Immature natural killer cell (primary cell): ENCODE results near the gene BCL2L15. TPM values are rescaled to one million over a fixed set of nuclear protein-coding genes. Genes with fewer than 3 reads are reported as not detected.

Experiments
- DNase-seq, 3 donors: peaks; one replicate each; pipeline ENCODE4 v3.0.0; 2022; ENCODE audit warnings: mixed read lengths in 1 of 3
- H3K27ac Mint-ChIP-seq, 6 donors: one replicate each; pipeline ENCODE4 v1.8.0; 2020; ENCODE audit warnings: mixed read lengths in 6 of 6, mild to moderate bottlenecking in 5 of 6, inconsistent platforms in 4 of 6, moderate library complexity in 3 of 6
- H3K27me3 Mint-ChIP-seq, 3 donors: one replicate each; pipeline ENCODE4 v1.8.0; 2020 to 2021; ENCODE audit warnings: low read depth in 3 of 3, mild to moderate bottlenecking in 3 of 3, mixed read lengths in 3 of 3, moderate library complexity in 3 of 3, inconsistent platforms in 1 of 3
- H3K36me3 Mint-ChIP-seq, 3 donors: one replicate each; pipeline ENCODE4 v1.8.0; 2020; ENCODE audit warnings: mixed read lengths in 3 of 3, inconsistent platforms in 2 of 3, mild to moderate bottlenecking in 2 of 3
- H3K4me1 Mint-ChIP-seq, 2 donors: one replicate each; pipeline ENCODE4 v1.8.0; 2020; ENCODE audit warnings: inconsistent platforms in 2 of 2, mild to moderate bottlenecking in 2 of 2, mixed read lengths in 2 of 2, moderate library complexity in 1 of 2
- H3K4me3 Mint-ChIP-seq, 5 donors: one replicate each; pipeline ENCODE4 v1.8.0; 2020; ENCODE audit warnings: mild to moderate bottlenecking in 5 of 5, mixed read lengths in 5 of 5, inconsistent platforms in 3 of 5, moderate library complexity in 3 of 5
- H3K9me3 Mint-ChIP-seq, 6 donors: one replicate each; pipeline ENCODE4 v1.8.0; 2020; ENCODE audit warnings: mild to moderate bottlenecking in 6 of 6, mixed read lengths in 6 of 6, inconsistent platforms in 4 of 6, moderate library complexity in 3 of 6
- polyA plus RNA-seq, 3 donors: library from polyadenylated mRNA; unstranded; fragments of 300-500 nt; fragmentation: Illumina TruSeq; gene quantifications; one replicate each; pipeline ENCODE4 v1.2.3, GENCODE V29; 2021

The BCL2L15 gene
- polyA plus RNA-seq, 3 donors from 2014 or later: 0.11 TPM; not detected in 2

DNA sequence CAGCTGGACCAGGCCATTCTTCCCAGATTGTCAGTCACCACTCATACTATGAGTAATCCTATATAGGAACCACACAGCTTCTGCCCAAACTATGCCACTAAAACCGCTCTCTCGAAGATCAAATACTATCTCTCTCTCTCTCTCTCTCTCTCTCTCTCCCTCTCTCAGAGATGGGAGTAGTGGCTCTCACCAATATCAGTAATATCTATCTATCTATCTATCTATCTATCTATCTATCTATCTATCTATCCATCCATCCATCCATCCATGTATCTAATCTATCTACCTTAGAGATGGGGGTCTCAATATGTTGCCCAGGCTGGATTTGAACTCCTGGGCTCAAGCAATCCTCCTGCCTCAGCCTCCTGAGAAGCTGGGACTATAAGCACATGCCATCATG is 37.1 kb upstream of the BCL2L15 start:
- no peak for DNase-seq
- Mint-ChIP-seq H3K9me3 (no peaks in the 10 kb centered on the region), H3K4me3 (no peak overlapping the region), H3K27me3 (peaks cover 7 to 12% (median 10%) of the 10 kb centered on the region in 3 donors), H3K36me3 (no peaks in the 10 kb centered on the region), H3K27ac (no peak overlapping the region), H3K4me1 (peaks cover 17% of the 10 kb centered on the region in 2 donors)

DNA sequence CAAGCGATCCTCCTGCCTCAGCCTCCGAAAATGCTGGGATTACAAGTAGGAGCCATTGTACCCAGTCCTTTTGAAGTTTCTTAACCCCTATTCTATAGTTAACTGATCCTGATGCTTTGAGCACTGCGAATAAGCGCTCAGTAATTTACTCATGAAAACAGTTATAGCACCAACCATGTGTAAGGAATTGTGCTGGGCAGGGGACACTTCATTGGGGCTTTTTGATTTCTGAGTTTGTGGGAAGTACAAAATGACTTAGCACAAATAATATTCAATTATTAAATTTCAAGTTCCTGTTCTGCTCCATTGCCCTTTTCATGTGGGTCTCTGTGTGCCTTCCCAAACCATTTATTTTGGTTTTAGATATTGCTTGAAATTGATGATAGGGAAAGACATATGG is 35.6 kb upstream of the BCL2L15 start:
- no peak for DNase-seq
- Mint-ChIP-seq H3K27me3 (peaks cover 0 to 6% (median 4%) of the 10 kb centered on the region in 3 donors), H3K4me3 (no peak overlapping the region), H3K9me3 (no peaks in the 10 kb centered on the region), H3K36me3 (no peaks in the 10 kb centered on the region), H3K4me1 (peaks cover 3 to 5% of the 10 kb centered on the region in 2 donors), H3K27ac (no peak overlapping the region)

DNA sequence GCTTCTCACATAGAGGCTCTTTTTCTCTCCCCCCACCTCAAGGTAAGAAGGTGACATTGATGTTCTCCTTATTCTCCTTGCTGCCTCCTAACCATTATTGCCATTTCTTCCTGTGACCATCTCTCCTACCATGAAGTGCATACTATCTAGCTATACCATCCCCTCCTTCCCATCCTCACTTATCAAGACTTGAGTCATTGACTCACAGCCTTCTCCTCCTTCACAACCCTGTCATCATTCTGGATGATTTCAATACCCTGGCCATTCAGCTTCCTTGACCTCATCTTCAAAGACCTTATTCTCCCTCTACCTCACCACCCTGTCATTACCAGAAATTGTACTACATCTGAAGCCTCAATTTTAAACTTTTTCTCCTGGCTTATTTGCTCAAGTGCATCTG is 30.9 kb upstream of the BCL2L15 start:
- peaks cover 0 to 4% (median 0%) of the 10 kb centered on the region in 3 donors for H3K27me3 Mint-ChIP-seq

DNA sequence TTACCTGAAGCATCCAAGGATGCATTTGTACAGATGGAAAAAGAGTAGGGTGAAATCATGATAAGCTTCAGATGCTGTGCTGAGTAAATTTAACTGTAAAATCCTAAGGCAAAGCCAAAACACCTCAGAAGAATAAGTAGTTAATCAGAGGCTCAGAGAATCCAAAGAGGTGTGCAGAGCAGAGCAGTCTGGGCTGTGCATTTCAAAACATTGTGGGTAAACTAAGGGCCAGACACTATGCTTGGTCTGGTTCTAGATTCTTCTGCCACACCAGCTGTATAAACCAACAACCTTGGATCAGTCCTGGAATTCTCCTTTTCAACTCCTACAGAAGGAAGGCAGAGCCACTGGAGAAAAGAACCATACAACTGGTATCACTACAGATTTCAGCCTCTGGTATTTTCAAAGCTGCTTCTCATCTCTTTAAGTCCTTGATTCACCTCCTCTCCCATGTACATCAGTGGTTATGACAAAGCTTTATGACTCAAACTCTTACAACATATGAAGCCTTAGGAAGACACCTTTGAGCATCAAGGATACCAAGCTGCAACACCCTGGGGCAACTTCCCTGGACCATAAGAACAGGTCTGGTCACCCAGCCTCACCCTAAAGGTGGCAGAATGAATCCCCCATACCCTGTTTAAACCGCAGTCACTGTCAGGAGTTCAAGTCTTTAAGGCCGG is 30.2 kb upstream of the BCL2L15 start:
- Mint-ChIP-seq H3K4me1 (no peaks in the 10 kb centered on the region), H3K27me3 (peaks cover 0 to 3% (median 0%) of the 10 kb centered on the region in 3 donors), H3K27ac (no peak overlapping the region), H3K4me3 (no peak overlapping the region), H3K36me3 (peaks cover 0 to 12% (median under 1%) of the 10 kb centered on the region in 3 donors), H3K9me3 (no peaks in the 10 kb centered on the region)
- DNase-seq: no peak

More for the DNA sequence above, 30.9 kb upstream of the BCL2L15 start:
- H3K4me1 Mint-ChIP-seq: no peaks in the 10 kb centered on the region
- H3K36me3 Mint-ChIP-seq: peaks cover 0 to 5% (median 0%) of the 10 kb centered on the region in 3 donors
- H3K4me3 Mint-ChIP-seq: no peak overlapping the region
- no peak for DNase-seq
- H3K9me3 Mint-ChIP-seq: no peaks in the 10 kb centered on the region
- no peak overlapping the region for H3K27ac Mint-ChIP-seq

DNA sequence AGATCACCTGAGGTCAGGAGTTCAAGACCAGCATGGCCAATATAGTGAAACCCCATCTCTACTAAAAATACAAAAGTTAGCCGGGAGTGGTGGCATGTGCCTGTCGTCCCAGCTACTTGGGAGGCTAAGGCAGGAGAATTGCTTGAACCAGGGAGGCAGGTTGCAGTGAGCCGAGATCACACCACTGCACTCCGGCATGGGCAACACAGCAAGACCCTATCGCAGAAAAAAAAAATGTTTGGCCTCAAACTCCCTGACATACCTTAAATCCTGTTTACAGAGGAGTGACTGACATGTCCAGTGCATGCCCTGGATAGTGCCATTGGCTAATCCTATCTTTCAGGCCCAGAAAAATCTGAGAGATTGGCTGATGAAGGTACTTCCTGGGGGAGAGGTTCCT is 29.6 kb upstream of the BCL2L15 start:
- no peaks in the 10 kb centered on the region for H3K4me1 Mint-ChIP-seq
- H3K9me3 Mint-ChIP-seq: no peaks in the 10 kb centered on the region
- no peak for DNase-seq
- no peak overlapping the region for H3K4me3 Mint-ChIP-seq
- peaks cover 0 to 13% (median 3%) of the 10 kb centered on the region in 3 donors for H3K36me3 Mint-ChIP-seq
- H3K27ac Mint-ChIP-seq: no peak overlapping the region
- peaks cover 0 to 1% (median 0%) of the 10 kb centered on the region in 3 donors for H3K27me3 Mint-ChIP-seq

DNA sequence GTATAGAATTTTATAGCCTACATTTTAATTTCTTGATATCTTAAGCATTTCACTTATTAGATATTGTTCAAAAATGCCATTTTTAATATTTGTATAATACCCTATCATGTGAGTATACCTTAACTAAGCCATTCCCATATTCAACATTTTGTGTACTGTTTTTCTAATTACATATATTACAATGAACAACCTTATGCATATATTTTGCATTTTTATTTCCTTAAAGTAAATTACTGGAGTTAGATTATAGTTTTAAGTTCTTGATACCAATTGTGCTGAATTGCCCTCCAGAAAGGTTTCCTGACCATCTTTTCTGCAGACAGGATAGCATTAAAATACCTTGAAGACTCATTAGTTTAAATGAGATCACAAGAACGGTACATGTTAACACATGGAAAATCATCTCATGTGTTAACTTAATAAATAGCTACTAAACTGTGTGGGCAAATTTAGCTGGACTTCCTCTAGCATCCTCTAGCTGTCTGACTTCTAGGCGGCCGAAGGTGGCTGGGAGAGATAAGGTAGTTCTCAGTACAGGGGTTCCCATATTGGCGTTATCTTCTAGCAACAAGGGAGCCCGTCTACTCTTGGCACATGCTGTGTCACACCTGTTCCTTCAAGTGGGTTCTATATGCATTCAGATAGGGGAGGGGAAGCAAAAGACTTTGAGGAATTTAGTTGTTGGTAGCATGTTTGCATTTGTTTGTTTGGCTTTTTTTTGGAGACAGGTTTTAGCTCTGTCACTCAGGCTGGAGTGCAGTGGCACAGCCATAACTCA is 26.7 kb upstream of the BCL2L15 start:
- H3K4me3 Mint-ChIP-seq: no peak overlapping the region
- no peaks in the 10 kb centered on the region for H3K9me3 Mint-ChIP-seq
- H3K4me1 Mint-ChIP-seq: no peaks in the 10 kb centered on the region
- H3K27me3 Mint-ChIP-seq: no peaks in the 10 kb centered on the region
- H3K36me3 Mint-ChIP-seq: peaks cover 5 to 31% (median 13%) of the 10 kb centered on the region in 3 donors
- DNase-seq: no peak
- no peak overlapping the region for H3K27ac Mint-ChIP-seq

DNA sequence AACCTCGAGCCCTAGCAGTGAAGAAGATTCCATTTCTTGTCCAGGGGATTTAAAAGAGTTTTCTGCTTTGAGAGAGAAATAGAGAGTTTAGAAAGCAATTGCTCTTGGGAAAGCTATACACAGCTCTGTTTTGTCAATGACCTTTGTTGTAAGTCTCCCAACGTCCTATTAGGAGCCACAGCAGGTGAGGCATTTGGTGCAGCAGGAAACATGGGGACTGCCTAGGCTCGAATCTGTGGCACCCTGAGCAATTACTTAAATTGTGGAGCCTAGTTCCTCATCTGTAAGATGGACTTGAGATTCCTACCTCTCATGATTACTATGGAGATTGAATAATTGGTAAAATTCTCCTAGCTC is 25.9 kb upstream of the BCL2L15 start:
- no peaks in the 10 kb centered on the region for H3K27me3 Mint-ChIP-seq
- H3K36me3 Mint-ChIP-seq: peaks cover 12 to 39% (median 19%) of the 10 kb centered on the region in 3 donors
- no peak overlapping the region for H3K27ac Mint-ChIP-seq
- H3K4me3 Mint-ChIP-seq: no peak overlapping the region
- no peaks in the 10 kb centered on the region for H3K9me3 Mint-ChIP-seq
- DNase-seq: no peak
- peaks cover 0 to 7% of the 10 kb centered on the region in 2 donors for H3K4me1 Mint-ChIP-seq

DNA sequence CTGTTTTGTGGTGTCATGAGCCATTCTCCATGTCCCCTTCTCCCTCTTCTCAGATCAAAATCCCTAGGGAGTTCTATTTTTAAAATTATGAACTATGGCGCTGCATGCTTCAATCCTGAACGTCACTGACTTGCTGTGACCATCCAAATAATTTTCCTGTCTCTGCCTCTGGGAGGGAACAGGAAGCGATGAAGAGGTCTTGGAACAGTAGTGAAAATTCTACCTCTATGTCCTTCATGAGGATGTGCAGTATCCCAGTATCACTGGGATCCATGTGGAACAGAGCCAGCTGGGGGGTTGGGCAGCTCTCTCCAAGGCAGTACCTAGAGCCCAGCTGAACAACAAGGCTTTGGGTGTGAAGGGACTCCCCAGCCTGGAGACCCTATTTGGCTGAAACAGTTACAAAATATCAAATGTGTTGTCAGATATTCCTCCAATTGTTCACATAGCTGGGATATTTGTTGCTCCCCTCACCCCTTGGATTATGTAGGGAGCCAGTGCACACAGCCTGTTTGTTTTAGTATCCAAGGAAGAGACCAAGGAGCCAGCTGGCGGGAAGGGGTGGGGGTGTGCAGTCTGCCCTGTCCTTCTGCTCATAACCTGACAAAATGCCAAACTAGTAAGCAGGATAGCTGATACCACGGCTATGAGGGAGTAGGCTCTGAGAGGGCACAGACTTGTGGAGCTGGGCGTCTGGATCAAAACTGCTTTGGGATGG is 25.4 kb upstream of the BCL2L15 start:
- no peaks in the 10 kb centered on the region for H3K27me3 Mint-ChIP-seq
- no peak overlapping the region for H3K27ac Mint-ChIP-seq
- peaks cover 0 to 12% of the 10 kb centered on the region in 2 donors for H3K4me1 Mint-ChIP-seq
- H3K4me3 Mint-ChIP-seq: no peak overlapping the region
- peaks cover 12 to 45% (median 19%) of the 10 kb centered on the region in 3 donors for H3K36me3 Mint-ChIP-seq
- H3K9me3 Mint-ChIP-seq: no peaks in the 10 kb centered on the region
- no peak for DNase-seq

DNA sequence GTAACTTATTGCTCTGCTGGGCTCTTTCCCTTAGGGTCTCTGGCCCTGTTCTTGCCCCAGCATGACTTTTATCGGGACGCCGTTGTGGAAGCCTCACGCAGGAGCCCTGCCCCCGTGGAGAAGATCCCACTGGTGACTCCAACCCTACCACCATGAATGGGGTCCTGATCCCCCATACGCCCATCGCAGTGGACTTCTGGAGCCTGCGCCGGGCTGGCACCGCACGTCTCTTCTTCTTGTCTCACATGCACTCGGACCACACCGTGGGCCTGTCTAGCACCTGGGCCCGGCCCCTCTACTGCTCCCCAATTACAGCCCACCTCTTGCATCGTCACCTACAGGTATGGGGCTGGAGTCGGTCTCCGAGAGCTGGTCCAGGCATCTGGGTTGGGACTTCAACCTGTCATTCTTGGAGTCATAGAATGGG is 18.1 kb upstream of the BCL2L15 start:
- no peak for DNase-seq
- Mint-ChIP-seq H3K27me3 (peaks cover 5 to 18% (median 7%) of the 10 kb centered on the region in 3 donors), H3K4me1 (peaks cover 58% of the 10 kb centered on the region in 2 donors), H3K36me3 (peaks cover 14 to 34% (median 15%) of the 10 kb centered on the region in 3 donors), H3K9me3 (no peaks in the 10 kb centered on the region), H3K4me3 (peak overlapping the region; percentile 91 to 100 (median 99)), H3K27ac (peak overlapping the region; percentile 98 to 100 (median 100))

DNA sequence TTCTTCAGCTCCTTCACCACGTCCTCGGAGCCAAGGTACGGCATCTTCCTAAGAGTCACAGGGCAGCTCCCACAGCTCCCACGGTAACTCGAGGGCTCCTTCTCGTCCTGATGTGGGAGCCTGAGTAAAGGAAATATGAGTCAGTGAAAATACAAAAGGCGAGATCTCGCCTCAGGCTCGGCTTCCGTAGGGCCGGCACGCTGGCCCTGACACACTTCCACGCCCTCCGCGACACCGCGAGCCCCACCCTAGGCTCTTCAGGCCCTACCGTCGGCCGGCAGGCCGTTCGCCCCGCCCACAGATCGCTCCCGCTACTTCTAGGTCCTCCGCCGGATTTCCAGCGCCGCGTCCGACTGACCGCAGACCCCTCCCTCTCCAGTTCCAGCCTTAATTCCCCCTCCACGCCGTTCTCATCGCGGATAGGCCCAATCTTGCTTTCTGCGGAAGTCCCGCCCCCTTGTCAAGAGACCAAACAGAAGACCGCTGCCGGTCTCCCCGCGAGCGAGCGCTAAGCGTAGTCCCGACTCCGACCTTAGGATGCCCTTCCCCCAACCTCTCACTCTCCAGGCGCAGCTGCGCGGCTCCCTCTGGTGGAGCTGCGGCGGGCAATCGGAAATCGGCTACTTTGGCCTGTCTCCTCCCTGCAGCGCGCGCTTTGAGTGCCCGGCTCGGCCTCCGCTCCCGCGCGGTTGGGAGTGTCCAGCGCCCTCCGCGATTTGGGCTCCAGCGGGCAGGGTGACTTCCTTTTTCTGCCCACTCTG is 17.5 kb upstream of the BCL2L15 start, which contains the start of the genes AP4B1 and DCLRE1B:
Gene AP4B1 (minus strand): TSS at position 126 of the 761 bp plus-strand sequence. CDS start 82 bp downstream, at position 44.
Gene DCLRE1B (plus strand): TSS at position 653 of the 761 bp plus-strand sequence. CDS start 261 bp downstream, outside the sequence.
- peak; percentile 98 to 99 (median 99) for DNase-seq
- peaks cover 58 to 64% of the 10 kb centered on the region in 2 donors for H3K4me1 Mint-ChIP-seq
- H3K9me3 Mint-ChIP-seq: no peaks in the 10 kb centered on the region
- peak within 1 kb of the TSS; percentile 91 to 100 (median 99) for H3K4me3 Mint-ChIP-seq
- H3K36me3 Mint-ChIP-seq: peaks cover 10 to 37% (median 16%) of the 10 kb centered on the region in 3 donors
- peak within 1 kb of the TSS; percentile 98 to 100 (median 100) for H3K27ac Mint-ChIP-seq
- H3K27me3 Mint-ChIP-seq: peaks cover 5 to 18% (median 7%) of the 10 kb centered on the region in 3 donors

DNA sequence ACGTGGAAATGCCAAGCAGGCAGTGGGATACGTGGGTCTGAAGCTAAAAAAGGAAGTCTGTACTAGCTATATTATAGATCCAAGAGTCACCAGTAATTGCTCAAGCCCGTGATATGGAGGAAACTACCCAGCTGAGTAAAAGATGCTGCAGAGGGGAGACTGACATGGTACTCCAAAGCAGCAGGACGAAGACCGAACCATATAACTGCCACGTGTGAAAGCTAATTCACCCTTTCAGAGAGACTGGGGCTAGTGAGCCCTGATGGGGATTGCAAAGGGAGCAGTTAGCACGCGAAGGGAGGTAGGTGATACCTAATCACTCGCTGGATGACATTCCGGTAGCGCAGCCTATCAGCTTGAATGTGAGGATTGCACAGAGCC is 16.9 kb upstream of the BCL2L15 start:
- H3K27me3 Mint-ChIP-seq: peaks cover 5 to 18% (median 7%) of the 10 kb centered on the region in 3 donors
- H3K4me1 Mint-ChIP-seq: peaks cover 62 to 69% of the 10 kb centered on the region in 2 donors
- peak overlapping the region; percentile 98 to 100 (median 100) for H3K27ac Mint-ChIP-seq
- peaks cover 13 to 41% (median 21%) of the 10 kb centered on the region in 3 donors for H3K36me3 Mint-ChIP-seq
- DNase-seq: no peak
- H3K4me3 Mint-ChIP-seq: peak overlapping the region; percentile 91 to 100 (median 99)
- H3K9me3 Mint-ChIP-seq: no peaks in the 10 kb centered on the region

DNA sequence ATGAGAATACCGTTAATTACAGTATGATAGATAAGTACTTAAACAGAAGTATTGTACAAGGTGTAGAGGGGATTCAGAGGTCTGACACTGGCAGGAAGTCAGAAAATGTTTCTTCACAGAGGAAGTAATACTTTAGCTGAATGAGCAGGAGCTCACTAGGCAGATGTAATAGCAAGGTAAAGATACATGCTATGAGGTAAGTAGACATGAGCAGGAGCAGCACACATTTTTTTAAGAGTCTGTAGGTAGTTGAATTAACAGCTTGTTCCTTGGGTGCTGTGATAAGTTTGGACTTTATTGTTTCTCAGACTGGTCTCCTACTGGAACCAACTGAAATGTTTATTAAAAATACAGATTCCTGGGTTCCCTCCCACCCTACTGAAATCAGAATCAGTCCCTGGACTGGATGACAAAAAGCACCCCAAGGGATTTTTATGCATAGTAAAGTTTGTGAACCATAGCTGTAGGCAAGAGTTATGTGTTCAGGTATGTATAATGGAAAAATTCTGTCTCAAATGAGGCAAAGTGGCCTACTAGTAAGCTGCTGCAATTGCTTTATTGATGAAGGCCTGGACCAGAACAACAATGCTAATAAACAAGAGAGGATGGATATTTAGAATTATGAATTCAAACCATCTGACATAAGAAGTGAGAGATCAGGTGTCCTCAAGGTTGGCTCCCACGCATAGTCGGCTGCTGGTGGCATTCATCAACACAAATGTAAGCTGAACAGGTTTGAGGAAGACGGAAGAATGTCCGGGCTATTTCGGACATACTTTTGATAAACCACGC is 16.3 kb upstream of the BCL2L15 start:
- Mint-ChIP-seq H3K4me1 (peaks cover 66 to 73% of the 10 kb centered on the region in 2 donors), H3K27me3 (peaks cover 5 to 18% (median 7%) of the 10 kb centered on the region in 3 donors), H3K36me3 (peaks cover 11 to 40% (median 16%) of the 10 kb centered on the region in 3 donors), H3K9me3 (no peaks in the 10 kb centered on the region), H3K4me3 (peak overlapping the region; percentile 91 to 100 (median 99)), H3K27ac (peak overlapping the region; percentile 98 to 100 (median 100))
- DNase-seq: peak; percentile 22 to 34 (median 28)
